ENCODE measurements around the gene PLA2G2E.

DNA sequence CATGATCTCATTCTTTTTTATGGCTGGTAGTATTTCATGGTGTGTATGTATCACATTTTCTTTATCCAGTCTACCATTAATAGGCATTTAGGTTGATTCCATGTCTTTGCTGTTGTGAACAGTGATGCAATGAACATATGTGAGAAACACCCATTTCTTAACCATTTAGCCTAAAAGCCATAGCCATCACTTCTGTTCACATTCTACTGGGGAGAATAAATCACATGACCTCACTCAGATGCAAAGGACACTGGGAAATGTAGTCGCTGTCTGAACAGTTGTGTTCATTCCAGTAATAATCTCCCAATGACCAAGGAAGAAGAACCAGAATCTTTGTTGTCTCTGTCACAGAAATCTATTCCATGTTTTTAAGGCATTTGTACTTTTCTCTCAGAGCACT lies 15.1 kb upstream of the PLA2G2E start:
- TF ChIP-seq CTCF (IDR thresholded peaks at IDR 0.05; ENCODE audit: insufficient read depth, low read depth, low read length) (no peak), EZH2 (IDR thresholded peaks at IDR 0.05; ENCODE audit: insufficient read depth, low read length) (no peak)
